OCI-M2 (cell line): ENCODE measurements around the gene PARP2.
"Not testable (repeated sequence)": the region's sequence is repeated elsewhere in the genome, so short reads cannot be mapped to it uniquely, and the experiment has no call there.

Experiments
- DNase-seq: peaks from one replicate; lab custom pipeline; 2025; ENCODE audit not compliant: unreplicated experiment; lab: John Stamatoyannopoulos, UW

PARP2 gene, protein sequence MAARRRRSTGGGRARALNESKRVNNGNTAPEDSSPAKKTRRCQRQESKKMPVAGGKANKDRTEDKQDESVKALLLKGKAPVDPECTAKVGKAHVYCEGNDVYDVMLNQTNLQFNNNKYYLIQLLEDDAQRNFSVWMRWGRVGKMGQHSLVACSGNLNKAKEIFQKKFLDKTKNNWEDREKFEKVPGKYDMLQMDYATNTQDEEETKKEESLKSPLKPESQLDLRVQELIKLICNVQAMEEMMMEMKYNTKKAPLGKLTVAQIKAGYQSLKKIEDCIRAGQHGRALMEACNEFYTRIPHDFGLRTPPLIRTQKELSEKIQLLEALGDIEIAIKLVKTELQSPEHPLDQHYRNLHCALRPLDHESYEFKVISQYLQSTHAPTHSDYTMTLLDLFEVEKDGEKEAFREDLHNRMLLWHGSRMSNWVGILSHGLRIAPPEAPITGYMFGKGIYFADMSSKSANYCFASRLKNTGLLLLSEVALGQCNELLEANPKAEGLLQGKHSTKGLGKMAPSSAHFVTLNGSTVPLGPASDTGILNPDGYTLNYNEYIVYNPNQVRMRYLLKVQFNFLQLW

DNA sequence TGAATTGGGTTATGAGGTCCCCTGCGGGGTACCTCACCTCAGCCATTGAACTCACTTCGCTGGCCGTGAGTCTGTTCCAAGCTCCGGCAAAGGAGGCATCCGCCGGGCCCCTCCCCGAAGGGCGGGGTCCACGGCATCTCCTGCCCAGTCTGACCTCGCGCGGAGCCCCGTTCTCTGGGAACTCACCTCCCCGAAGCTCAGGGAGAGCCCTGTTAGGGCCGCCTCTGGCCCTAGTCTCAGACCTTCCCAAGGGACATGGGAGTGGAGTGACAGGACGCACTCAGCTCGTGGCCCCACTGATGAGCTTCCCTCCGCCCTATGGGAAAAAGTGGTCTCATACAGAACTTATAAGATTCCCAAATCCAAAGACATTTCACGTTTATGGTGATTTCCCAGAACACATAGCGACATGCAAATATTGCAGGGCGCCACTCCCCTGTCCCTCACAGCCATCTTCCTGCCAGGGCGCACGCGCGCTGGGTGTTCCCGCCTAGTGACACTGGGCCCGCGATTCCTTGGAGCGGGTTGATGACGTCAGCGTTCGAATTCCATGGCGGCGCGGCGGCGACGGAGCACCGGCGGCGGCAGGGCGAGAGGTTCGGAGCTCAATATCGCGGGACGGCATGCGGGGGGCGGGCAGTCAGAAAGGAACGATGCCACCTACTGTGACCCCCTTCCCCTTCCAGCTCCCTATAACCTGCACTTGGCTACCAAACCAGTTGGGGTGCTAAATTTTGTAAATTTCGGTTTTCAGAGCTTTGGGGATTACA lies at the start of gene PARP2:
TSS of gene PARP2 (plus strand) at position 544 of the 770 bp plus-strand sequence. CDS start at position 551, 7 bp downstream.
- DNase-seq: peak; percentile 98

DNA sequence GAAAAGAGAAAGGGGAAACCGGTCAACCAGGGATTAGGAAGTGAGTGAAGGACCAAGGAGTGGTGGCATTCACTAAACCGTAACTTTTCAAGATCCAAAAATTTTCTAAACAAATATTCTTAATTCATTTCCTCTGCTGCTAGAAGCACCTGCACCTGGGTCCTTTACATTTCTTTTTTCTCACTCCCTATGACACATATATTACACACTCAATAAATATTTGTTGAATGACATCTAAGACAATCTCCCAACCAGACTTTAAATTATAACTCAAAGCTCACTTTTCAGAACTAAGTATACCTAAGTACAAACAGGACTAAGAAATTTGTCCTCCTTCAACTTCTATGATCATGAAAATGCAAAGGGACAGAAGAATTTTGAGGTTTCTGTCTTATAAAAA lies 48.8 kb upstream of the PARP2 start:
- DNase-seq: no peak

DNA sequence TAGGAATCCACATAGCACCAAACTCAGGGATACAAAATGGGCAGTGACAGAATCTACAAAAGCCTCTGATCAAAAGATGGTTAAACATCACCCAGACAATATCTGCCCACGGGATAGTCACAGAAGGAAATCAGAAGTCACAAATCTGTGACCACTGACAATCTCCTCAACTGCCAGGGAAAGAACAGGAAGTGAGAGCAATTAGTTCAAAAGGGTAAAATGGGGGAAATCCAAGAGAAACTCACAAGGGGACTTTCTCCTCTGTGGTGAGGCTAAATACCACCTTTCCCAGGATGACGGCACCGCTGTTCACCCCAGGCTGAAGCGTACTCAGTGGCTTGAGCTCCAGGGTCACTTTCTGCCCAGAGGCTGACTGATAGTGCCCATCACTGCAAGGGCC lies 48.4 kb upstream of the PARP2 start:
- no peak for DNase-seq

DNA sequence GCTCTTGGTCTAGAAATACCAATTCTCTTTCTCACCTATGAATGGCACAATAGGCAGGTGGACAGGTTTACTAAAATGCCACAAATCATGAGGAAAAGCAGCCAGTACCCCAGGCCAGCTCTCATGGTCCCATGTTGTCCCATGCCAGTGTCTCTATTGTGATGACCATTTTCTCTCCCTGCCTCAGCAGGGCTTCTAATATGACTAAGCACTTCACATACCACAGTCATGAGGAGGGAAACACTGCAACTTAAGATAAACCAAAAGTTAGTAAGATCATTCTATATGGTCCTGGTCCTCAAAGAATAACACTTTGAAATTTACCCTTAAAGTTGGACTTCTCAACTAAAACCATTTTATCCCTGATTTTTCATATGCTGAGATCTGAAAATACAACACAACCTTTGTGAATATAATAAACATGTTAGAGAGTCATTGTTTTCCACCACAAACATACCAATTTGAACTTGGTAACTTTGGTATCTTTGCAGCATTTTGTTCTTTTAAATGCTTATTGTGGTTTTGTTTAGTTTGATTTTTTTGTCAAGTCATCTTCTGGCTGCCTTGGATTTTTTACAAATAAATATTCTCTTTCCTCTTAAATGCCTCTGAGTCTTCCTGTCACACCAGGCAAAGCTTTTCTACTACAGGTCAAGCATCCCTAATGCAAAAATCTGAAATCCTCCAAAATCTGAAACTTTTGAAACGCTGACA lies 41.2 kb upstream of the PARP2 start:
- DNase-seq: no peak

DNA sequence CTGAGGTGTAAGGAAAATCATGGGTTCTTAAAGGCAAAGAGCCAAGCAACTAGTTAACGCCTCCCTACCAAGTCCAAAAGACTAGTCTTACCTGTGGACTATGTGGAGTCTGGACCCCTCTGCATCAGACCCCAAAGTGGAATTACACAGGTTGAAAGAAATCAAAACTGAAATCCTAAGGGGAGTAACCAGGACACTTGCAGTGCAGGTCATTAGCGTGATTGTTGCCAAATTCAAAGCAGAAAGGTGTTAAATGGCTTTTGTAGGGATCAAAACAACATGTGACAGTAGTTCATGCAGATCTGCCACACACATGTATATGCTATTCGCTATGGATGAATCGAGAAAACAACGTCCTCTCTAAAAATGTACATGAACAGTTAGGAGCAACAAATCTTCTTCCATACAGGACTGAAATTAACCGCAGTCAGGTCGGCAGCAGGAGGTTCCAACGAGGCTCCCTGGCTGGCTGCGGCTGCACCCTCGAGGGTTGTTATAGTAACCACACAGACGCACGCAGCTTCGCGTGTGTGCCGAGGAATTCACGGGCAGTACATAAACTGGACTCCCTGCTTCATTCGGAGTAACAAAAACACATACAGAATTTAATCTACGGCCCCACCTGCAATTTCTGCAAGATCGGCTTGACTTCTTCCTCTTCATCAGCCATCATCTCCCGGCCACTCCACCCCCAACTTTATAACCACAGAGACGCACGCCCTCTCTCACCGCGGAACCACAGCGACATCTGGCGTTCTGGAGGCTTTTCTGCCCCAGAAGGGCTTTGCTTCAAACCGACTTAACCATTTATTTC lies 38.0 kb upstream of the PARP2 start, which contains the start of gene TTC5:
TSS of gene TTC5 (minus strand) at position 687 of the 814 bp plus-strand sequence. CDS start at position 673, 14 bp downstream.
- peak; percentile 56 for DNase-seq

DNA sequence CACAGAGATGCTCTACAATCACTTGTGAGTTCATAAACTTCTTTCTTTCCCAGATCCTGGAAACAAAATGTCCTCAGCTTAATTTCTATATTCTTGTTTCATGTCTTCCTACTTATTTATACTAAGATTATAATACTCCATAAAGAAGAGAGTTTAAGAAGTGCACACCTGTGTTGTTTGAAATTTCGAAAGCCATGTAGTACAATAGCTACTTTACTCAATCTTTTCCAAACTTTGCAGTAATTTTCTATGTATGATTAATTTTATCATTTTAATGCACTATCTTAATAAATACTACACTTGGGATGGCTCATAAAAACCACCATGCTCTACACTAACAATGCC lies 37.4 kb upstream of the PARP2 start:
- DNase-seq: no peak

DNA sequence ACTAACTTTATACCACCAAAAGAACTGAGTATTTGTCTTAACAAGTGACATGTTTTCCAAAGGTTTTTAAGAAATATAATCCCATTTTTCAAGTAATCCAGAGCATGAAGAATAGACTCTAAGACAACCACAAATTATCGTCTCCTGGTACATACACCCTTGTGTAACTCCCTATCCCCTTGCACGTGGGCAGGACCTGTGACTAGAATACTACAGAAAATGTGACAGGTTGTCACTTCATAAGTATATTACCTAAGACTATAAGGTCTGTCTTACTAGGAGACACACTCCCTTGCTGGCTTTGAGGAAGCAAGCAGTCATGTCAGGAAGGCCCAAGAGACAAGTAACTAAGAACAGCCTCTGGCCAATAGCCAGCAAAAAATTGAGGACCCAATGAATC lies 29.4 kb upstream of the PARP2 start:
- DNase-seq: no peak

DNA sequence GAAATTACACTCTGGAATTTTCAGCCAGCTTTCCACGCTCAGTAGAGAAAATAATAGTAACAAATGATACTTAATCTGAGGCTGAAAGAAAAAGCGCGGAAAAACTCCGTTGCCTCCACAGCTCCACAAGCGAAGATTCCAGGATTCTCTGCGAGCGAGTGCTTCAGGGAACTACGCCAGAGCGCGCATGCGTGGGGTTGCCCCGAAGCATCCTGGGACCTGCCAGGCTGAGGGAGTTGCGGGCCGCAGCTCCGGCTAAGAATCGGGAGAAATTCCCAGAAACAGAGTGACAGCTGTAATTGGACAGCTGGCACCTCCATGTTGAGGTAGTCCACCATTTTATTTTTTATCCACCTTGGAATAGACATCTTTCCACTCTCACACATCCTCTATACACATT lies 25.7 kb upstream of the PARP2 start:
- DNase-seq: no peak

DNA sequence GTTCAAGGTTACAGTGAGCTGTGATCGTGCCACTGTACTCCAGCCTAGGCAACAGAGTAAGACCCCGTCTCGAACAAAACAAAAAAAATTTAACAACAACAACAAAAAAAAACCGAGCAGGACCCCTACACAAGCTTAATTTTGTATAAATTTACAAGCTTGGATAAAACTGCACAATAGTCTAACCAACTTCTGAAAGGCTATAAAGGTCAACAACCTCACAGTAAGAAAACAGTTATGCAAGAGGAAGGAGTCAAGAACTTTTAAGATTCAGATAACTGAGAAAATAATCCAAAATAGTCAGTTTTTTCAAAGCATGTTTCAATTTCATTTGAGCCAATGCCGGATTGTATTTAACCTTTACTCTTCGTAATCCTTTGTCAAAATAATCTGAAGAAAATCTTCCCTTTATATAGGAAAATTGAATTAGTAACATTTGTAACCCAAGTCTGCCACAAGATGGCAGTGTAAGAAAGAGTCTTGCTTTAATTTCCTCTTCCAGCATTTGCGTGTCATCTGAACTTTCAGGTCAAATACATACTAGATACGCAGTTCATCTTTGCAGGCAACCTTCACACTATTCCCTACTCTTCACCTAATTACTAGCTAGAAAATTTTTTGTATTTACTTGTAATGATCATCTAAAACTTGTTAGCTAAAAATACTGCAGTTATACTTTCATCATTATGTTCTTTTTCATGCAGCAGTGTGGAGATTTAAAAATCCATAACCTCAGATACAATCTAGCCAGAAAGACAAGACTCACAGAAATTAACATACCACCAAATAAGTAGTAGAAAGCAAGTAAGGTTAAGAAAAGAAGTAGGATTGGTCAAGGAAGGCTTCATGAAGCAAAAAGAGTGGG lies 16.2 kb upstream of the PARP2 start:
- no peak for DNase-seq

DNA sequence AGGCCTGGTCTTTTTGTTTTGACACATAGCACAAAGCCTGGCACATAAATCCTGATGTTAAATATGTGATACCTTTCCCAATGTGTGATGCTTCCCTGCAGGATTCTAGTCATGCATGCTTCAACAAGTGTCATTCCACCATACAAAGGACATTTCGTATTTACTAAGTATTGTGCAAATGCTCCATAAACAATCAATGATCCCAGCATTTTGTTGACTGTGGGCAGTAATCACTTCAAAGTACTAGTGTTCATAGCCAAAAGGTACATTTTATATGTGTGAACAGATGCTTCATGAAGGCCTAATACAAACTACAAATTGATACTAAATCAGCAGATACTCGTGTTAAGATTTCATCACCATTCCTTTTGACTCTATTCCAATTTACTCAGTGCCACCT lies 14.7 kb upstream of the PARP2 start:
- DNase-seq: no peak

DNA sequence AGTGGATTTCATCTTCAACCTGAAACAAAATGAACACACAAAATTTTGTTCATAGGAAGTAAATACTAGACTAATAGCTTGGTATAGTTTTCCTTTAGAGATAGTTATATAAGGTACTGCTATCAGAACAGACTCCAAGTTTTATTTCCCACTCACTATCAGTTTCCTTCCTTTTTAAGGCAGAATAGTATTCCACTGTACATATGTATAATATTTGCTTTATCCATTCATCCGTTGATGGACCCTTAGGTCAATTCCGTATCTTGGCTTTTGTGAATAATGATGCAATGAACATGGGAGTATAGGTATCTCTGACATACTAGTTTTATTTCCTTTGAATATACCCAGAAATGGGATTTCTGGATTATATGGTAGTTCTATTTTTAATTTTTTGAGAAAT lies 14.1 kb upstream of the PARP2 start:
- DNase-seq: no peak

DNA sequence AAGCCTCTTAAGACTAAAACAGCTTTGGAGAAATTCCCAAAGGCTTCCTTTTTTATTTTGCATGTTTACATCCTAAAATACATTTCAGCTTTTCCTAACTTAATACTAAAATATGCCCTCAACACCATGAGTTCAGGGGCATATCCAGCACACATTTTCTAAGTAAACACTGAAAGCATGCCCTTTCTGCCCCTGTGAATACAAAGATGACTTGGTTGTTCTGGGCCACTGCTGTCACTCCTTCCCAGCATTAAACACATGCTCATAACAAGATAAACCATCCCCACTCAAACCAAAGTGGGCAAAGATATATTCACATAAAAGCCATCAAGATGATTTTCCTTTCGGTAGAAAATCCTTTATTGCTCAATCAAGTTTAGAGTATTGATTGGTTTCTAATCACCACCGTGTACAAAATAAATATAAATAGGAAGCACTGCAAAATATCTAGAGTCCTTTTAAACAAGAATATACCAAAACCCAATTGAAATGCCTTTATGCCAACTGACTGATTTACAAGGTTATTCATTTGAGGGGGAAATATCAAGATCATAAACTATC lies 12.3 kb upstream of the PARP2 start:
- DNase-seq: no peak

DNA sequence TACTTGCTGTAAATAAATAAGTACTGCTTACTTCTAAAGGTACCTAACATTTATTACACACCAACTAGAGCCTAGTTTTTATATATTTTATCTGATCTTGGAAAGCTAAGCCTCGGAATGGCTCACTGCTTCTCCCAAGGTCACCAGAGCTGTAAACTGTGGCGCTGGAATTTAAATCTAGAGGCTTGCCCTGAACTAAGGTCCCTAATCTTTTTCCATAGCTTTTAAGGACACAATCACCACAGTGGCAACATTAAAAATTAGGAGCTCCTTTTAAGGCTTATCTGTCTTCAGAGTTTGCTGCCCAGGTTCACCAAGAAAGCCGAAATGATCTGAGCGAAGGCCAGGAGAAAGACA lies 11.0 kb upstream of the PARP2 start:
- no peak for DNase-seq

DNA sequence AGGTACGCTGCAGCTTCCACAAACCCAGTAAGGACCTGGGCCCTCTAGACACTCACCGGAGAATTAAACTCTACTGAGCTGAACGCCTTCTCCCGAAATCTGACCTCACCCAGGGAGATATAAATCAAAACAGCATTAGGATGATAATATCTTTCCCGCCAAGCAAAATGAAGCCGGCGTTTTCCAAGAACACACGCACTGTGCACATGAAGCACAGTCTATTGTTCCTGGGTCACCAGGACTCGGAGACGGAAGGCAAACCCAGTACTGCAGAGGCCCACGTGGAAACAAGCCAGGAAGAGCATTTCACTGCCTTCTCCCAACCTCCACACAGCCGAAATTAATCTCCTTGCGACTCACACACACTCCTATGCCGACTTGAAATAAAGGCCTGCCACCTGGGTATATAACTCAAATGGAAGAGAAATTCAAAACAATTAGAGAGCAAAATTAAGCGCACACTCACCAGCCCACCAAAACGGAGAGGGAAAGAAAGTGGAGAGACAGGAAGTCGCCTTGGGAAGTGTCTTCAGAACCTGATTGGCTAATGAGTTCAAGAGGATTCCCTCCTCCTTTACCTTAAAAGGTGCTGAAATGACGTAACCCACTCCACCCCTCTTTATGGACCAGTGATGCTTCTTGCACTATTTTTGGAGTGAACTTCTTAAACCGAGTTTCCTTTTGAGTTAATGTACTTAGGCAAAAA lies 10.5 kb upstream of the PARP2 start, which contains the start of gene CCNB1IP1:
TSS of gene CCNB1IP1 (minus strand) at position 492 of the 706 bp plus-strand sequence. CDS start 16,756 bp downstream, outside the sequence.
- DNase-seq: peak; percentile 86

DNA sequence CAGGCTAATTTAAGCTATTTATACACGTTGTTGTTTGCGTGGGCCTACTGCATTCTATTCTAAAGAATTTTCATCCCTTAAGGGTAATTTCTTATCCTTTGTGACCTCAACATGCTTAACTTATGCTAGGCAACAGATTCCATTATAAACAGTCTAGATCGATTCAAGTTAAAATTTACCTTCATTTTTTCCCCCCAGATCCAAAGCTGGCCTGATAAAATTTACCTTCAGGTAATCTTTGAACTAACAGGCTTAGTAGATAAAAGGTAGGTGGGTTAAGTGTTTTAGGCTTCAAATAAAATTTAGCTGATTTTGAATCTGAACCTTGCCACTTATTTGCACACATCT lies 10.0 kb upstream of the PARP2 start:
- DNase-seq: no peak

DNA sequence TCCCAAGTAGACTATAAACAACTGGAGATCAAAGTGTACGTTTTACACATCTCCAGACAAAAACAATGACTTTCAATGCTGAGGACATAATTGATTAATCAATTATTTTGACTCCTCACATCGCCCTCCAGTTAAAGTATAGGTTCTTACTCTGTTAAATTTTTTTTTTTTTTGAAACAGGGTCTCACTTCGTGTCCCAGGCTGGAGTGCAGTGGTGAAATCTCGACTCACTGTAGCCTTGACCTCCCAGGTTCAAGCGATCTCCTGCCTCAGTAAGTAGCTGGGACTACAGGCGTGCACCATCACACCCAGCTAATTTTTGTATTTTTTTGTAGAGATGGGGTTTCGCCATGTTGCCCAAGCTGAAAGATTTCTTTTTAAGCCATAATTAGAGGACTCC lies 9.4 kb upstream of the PARP2 start:
- DNase-seq: no peak

DNA sequence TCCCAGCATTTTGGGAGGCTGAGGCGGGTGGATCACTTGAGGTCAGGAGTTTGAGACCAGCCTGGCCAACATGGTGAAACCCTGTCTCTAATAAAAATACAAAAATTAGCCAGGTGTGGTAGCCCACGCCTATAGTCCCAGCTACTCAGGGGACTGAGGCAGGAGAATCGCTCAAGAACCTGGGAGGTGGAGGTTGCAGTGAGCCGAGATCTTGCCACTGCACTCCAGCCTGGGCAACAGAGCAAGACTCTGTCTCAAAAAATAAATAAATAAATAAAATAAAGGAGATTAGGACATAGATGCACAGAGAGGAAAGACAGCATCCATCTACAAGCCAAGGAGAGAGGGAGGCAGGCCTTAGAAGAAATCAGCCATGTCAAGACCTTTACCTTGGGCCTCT lies 2.4 kb upstream of the PARP2 start:
- DNase-seq: not testable (repeated sequence)

DNA sequence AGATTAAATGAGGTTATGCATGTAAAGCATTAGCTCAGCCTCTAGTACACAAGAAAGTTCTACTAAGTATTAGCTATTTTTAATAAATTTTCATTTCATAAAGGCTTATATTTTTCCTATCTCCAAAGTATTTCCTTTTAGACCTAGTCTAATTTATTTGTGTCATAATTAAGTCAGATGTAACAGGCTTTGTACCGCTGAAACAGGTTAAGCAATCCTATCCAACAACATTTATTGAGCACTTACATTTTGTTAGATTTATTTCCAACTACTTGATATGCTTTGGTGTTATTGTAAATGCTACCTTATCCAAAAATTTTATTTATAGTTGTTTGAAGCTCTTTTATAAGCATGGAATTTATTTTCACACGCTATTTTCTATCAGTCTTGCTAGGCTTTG lies 1.8 kb upstream of the PARP2 start:
- no peak for DNase-seq

DNA sequence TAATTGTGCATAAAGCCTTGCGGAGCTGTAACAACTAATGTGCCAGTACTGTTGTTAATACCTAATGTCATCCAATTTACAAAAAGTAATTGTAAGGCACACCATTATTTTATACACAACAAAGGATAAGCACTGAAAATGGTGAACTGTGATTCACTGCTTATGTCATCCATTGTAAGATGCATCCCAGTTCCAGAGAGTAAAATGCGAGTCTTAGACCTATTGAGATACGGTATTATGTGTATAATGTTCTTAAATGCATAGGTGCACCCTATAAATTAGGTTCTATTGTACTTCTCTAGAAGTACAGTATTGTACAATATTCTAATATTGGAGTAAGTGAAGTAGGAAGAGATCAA lies 406 bp downstream of the PARP2 start:
- no peak for DNase-seq
